Measurements from ENCODE around the gene CLCN6. TPM values are rescaled to one million over a fixed set of nuclear protein-coding genes. Genes with fewer than 3 reads are reported as not detected.

The CLCN6 gene
- polyA plus RNA-seq, result 10.5 and 11.9 TPM in 2 replicates

DNA sequence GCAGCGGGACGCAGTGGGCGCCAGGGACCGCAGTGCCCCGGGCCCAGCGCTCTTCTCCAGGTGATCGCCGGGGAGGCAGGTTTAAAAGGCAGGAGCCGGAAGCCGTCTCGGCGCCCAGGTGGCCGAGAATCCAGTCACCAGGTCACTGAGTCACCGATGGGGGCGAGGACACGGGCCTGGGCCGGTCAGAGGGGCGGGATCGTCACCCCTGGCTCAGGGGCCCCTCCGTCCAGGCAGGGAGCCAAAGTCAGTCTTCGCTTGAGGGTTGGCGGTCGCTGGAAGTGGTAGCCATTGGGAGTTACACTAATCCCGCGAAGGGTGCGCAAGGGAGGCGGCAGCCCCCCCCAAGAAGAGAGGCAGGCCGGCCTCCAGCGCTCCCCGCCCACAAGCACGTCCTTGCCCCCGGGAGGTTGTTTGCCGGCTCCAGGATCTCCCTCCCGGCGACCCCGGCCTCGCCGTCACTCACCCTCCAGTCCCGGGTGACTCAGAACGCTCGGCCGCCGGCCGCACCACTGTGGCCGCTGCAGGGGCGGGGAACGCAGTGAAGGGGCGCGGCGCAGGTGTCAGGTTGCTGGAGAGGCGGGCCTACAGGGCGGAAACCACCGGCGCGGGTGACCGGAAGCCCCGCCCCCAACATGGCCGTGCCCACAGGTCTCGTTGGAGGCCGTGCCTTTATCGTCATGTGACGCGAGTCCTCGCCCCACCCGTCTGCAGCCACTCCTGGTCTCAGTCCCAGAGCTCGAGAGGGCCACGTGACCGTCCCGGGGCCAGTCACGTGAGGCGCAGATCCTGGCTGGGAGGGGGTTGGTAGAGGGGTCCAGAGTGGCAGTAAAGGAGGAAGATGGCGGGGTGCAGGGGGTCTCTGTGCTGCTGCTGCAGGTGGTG lies at the start of gene CLCN6, which contains the start of gene MTHFR:
Gene CLCN6, plus strand, starts transcription at position 770 of the 885 bp plus-strand sequence. Its CDS starts 72 bp downstream, at position 842.
Gene MTHFR, minus strand, starts transcription at position 543 of the 885 bp plus-strand sequence. CDS start 2,848 bp downstream, outside the sequence.

GRCh38 chr1:11761988-11762406 lies 44.0 kb upstream of the CLCN6 start, which contains the start of gene C1orf167:
Gene C1orf167 (plus strand): TSS chr1:11762193. CDS start chr1:11764401, 2,208 bp downstream.

GRCh38 chr1:11847667-11848372 lies 41.8 kb downstream of the CLCN6 start, which contains the start of gene NPPA:
Gene NPPA (minus strand): TSS chr1:11847783. CDS start chr1:11847684, 99 bp downstream.

DNA sequence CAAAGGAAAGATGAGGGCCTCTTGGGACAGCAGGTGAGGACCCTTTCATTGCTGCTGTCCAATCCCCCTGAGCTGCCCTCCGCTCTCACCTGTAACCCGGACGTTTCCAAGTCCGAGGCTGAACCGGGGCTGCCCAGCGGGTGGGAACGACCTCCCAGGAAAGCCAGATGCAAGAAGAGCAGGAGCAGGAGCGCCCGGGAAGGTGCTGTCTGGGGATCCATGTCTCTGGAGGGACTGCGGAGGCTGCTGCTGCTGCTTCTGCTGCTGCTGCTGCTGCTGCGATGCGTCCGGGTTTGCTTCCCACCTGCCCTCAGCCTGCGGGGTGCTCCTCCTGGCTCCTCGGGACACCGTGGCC lies 52.6 kb downstream of the CLCN6 start, which contains the start of gene NPPB:
Gene NPPB, minus strand, starts transcription at position 333 of the 355 bp plus-strand sequence. Its CDS starts 112 bp downstream, at position 221.

Other genes with a start within 250 kb of the CLCN6 start
- gene FBXO2, start 151.8 kb upstream of the CLCN6 start, polyA plus RNA-seq, result 19.1 and 20.4 TPM in 2 replicates
- 11.0 and 17.4 TPM in 2 replicates for gene FBXO44, start 151.3 kb upstream of the CLCN6 start, polyA plus RNA-seq
- gene FBXO6, start 142.0 kb upstream of the CLCN6 start, polyA plus RNA-seq, result 2.0 and 2.2 TPM in 2 replicates
- gene MAD2L2, start 125.0 kb upstream of the CLCN6 start, polyA plus RNA-seq, result 6.3 and 13.7 TPM in 2 replicates
- gene DRAXIN, start 114.5 kb upstream of the CLCN6 start, polyA plus RNA-seq, result not detected in 2 replicates
- 1.8 and 1.9 TPM in 2 replicates for gene AGTRAP, start 70.1 kb upstream of the CLCN6 start, polyA plus RNA-seq
- not detected in 2 replicates for gene C1orf167, start 44.0 kb upstream of the CLCN6 start, polyA plus RNA-seq
- 0.34 and 0.98 TPM in 2 replicates for gene MTHFR, start 227 bp upstream of the CLCN6 start, polyA plus RNA-seq
- 1.8 TPM in 1 of 2 replicates, not detected in the other for gene NPPA, start 41.6 kb downstream of the CLCN6 start, polyA plus RNA-seq
- 1.8 TPM in 1 of 2 replicates, not detected in the other for gene NPPB, start 52.8 kb downstream of the CLCN6 start, polyA plus RNA-seq
- 2.0 and 7.0 TPM in 2 replicates for gene KIAA2013, start 120.2 kb downstream of the CLCN6 start, polyA plus RNA-seq
- gene PLOD1, start 128.5 kb downstream of the CLCN6 start, polyA plus RNA-seq, result 12.0 and 21.7 TPM in 2 replicates
- gene MFN2, start 174.3 kb downstream of the CLCN6 start, polyA plus RNA-seq, result 16.6 and 16.8 TPM in 2 replicates
- gene MIIP, start 213.3 kb downstream of the CLCN6 start, polyA plus RNA-seq, result 1.2 and 2.5 TPM in 2 replicates